PC-9 (cell line): ENCODE data around the gene SEL1L3.

Experiments
- CTCF ChIP-seq: fragments of 200-600 bp; sonication (generic); conservative IDR thresholded peaks from 2 replicates; pipeline ENCODE4 v1.6.1; 2017; ENCODE audit warnings: mixed run types, antibody characterized with exemption, mild to moderate bottlenecking, moderate library complexity
- EZH2 ChIP-seq: fragments of 200-600 bp; sonication (generic); IDR thresholded peaks from 2 replicates; pipeline ENCODE4 v1.8.0; 2017; ENCODE audit warnings: antibody characterized with exemption, low read depth

- TF ChIP-seq CTCF (no peak), EZH2 (no peak)
Measured at GRCh38 chr4:25713812-25714211, 149.0 kb downstream of the SEL1L3 start.
